Activated gamma-delta T cell (primary cell): Measurements from ENCODE around the gene SLC25A51.
A peak's percentile ranks its signal among the peaks of the same experiment; 100 is the strongest.

Experiments
- DNase-seq: peaks from one replicate; lab custom pipeline; 2025; lab: John Stamatoyannopoulos, UW
- total RNA-seq, 2 donors: gene quantifications; one replicate each; lab custom pipeline; 2026; lab: John Stamatoyannopoulos, UW

The SLC25A51 gene
- total RNA-seq: 21.9 to 22.2 reads per million in 2 donors

GRCh38 chr9:37903647-37904444 is at the start of gene SLC25A51:
Gene SLC25A51, minus strand, starts transcription at chr9:37904127. Its CDS starts 15,577 bp downstream, at chr9:37888550.
- peak; percentile 91 for DNase-seq

GRCh38 chr9:37953206-37953774 is 49.4 kb upstream of the SLC25A51 start:
- DNase-seq: no peak

GRCh38 chr9:37952731-37953130 is 48.8 kb upstream of the SLC25A51 start:
- no peak for DNase-seq

- DNase-seq: no peak
Measured at GRCh38 chr9:37951671-37952449, 47.9 kb upstream of the SLC25A51 start.

- no peak for DNase-seq
Measured at GRCh38 chr9:37950561-37950960, 46.6 kb upstream of the SLC25A51 start.

GRCh38 chr9:37949576-37949975 is 45.6 kb upstream of the SLC25A51 start:
- DNase-seq: no peak

GRCh38 chr9:37948417-37948980 is 44.6 kb upstream of the SLC25A51 start:
- DNase-seq: no peak

- no peak for DNase-seq
Measured at GRCh38 chr9:37947977-37948376, 44.0 kb upstream of the SLC25A51 start.

- no peak for DNase-seq
Measured at GRCh38 chr9:37947471-37947870, 43.5 kb upstream of the SLC25A51 start.

- no peak for DNase-seq
Measured at GRCh38 chr9:37946971-37947370, 43.0 kb upstream of the SLC25A51 start.

- DNase-seq: no peak
Measured at GRCh38 chr9:37946041-37946440, 42.1 kb upstream of the SLC25A51 start.

GRCh38 chr9:37944671-37945481 is 40.9 kb upstream of the SLC25A51 start:
- no peak for DNase-seq

- no peak for DNase-seq
Measured at GRCh38 chr9:37944266-37944650, 40.3 kb upstream of the SLC25A51 start.

- no peak for DNase-seq
Measured at GRCh38 chr9:37943345-37944265, 39.7 kb upstream of the SLC25A51 start.

GRCh38 chr9:37942621-37943344 is 38.9 kb upstream of the SLC25A51 start:
- no peak for DNase-seq

GRCh38 chr9:37941253-37941652 is 37.3 kb upstream of the SLC25A51 start:
- no peak for DNase-seq

GRCh38 chr9:37939575-37940095 is 35.7 kb upstream of the SLC25A51 start:
- no peak for DNase-seq

GRCh38 chr9:37938121-37938891 is 34.4 kb upstream of the SLC25A51 start:
- no peak for DNase-seq

GRCh38 chr9:37937366-37937765 is 33.4 kb upstream of the SLC25A51 start:
- no peak for DNase-seq
